BLaER1 (cell line): ENCODE data around the gene VGLL3.

Experiments
- H3K27ac ChIP-seq: shearing (Covaris generic); formaldehyde crosslinking; 2 replicates; pipeline ENCODE4 v1.8.1; 2022
- H3K27me3 ChIP-seq: shearing (Covaris generic); formaldehyde crosslinking; 2 replicates; pipeline ENCODE4 v1.8.1; 2022
- H3K36me3 ChIP-seq: shearing (Covaris generic); formaldehyde crosslinking; 2 replicates; pipeline ENCODE4 v1.8.1; 2022
- H3K4me1 ChIP-seq: shearing (Covaris generic); formaldehyde crosslinking; 2 replicates; pipeline ENCODE4 v1.8.1; 2022
- H3K4me2 ChIP-seq: shearing (Covaris generic); formaldehyde crosslinking; 2 replicates; pipeline ENCODE4 v1.8.1; 2022
- H3K4me3 ChIP-seq: shearing (Covaris generic); formaldehyde crosslinking; 2 replicates; pipeline ENCODE4 v1.8.1; 2022
- H3K9ac ChIP-seq: shearing (Covaris generic); formaldehyde crosslinking; 2 replicates; pipeline ENCODE4 v1.8.1; 2022
- H3K9me3 ChIP-seq: shearing (Covaris generic); formaldehyde crosslinking; 2 replicates; pipeline ENCODE4 v1.8.1; 2022
- H4K20me1 ChIP-seq: shearing (Covaris generic); formaldehyde crosslinking; 2 replicates; pipeline ENCODE4 v1.8.1; 2022
- Cebpa-rat ChIP-seq: shearing (Covaris generic); IDR thresholded peaks from 2 replicates; pipeline ENCODE4 v1.8.1; 2022

VGLL3 gene

GRCh38 chr3:86930181-86930580, 60.8 kb downstream of the VGLL3 start:
- Histone ChIP-seq H3K4me1 (no peaks in the 10 kb centered on the region), H4K20me1 (no peaks in the 10 kb centered on the region), H3K4me3 (no peak overlapping the region), H3K9me3 (no peaks in the 10 kb centered on the region), H3K36me3 (no peaks in the 10 kb centered on the region), H3K9ac (no peak overlapping the region), H3K27me3 (no peaks in the 10 kb centered on the region), H3K27ac (no peak overlapping the region), H3K4me2 (no peak overlapping the region)
- no peak for TF ChIP-seq Cebpa-rat

- no peak for TF ChIP-seq Cebpa-rat
- no peak overlapping the region for H3K4me3 ChIP-seq
- H3K27me3 ChIP-seq: no peaks in the 10 kb centered on the region
- H3K9ac ChIP-seq: no peak overlapping the region
- H3K4me2 ChIP-seq: no peak overlapping the region
- no peaks in the 10 kb centered on the region for H4K20me1 ChIP-seq
- H3K4me1 ChIP-seq: no peaks in the 10 kb centered on the region
- H3K27ac ChIP-seq: no peak overlapping the region
- H3K36me3 ChIP-seq: no peaks in the 10 kb centered on the region
- no peaks in the 10 kb centered on the region for H3K9me3 ChIP-seq
These were observed 61.9 kb downstream of the VGLL3 start for GRCh38 chr3:86929046-86929445.

- no peak overlapping the region for H3K9ac ChIP-seq
- no peak overlapping the region for H3K4me2 ChIP-seq
These were observed 67.9 kb downstream of the VGLL3 start for GRCh38 chr3:86923071-86923491.

GRCh38 chr3:86921971-86922680, 68.8 kb downstream of the VGLL3 start:
- TF ChIP-seq Cebpa-rat: no peak
- Histone ChIP-seq H3K4me2 (no peak overlapping the region), H3K9me3 (no peaks in the 10 kb centered on the region), H4K20me1 (no peaks in the 10 kb centered on the region), H3K9ac (no peak overlapping the region), H3K36me3 (no peaks in the 10 kb centered on the region), H3K4me1 (no peaks in the 10 kb centered on the region), H3K27me3 (no peaks in the 10 kb centered on the region), H3K27ac (no peak overlapping the region), H3K4me3 (no peak overlapping the region)

More at GRCh38 chr3:86923071-86923491, 67.9 kb downstream of the VGLL3 start:
- H3K4me1 ChIP-seq: no peaks in the 10 kb centered on the region
- H3K36me3 ChIP-seq: no peaks in the 10 kb centered on the region
- no peak overlapping the region for H3K4me3 ChIP-seq
- H3K9me3 ChIP-seq: no peaks in the 10 kb centered on the region
- no peaks in the 10 kb centered on the region for H4K20me1 ChIP-seq
- no peak for TF ChIP-seq Cebpa-rat
- no peaks in the 10 kb centered on the region for H3K27me3 ChIP-seq
- no peak overlapping the region for H3K27ac ChIP-seq

GRCh38 chr3:86914670-86915069, 76.3 kb downstream of the VGLL3 start:
- H3K27me3 ChIP-seq: no peaks in the 10 kb centered on the region
- no peak overlapping the region for H3K4me3 ChIP-seq
- no peak overlapping the region for H3K27ac ChIP-seq
- no peaks in the 10 kb centered on the region for H3K4me1 ChIP-seq
- no peak for TF ChIP-seq Cebpa-rat
- H4K20me1 ChIP-seq: no peaks in the 10 kb centered on the region
- H3K9ac ChIP-seq: no peak overlapping the region
- no peaks in the 10 kb centered on the region for H3K9me3 ChIP-seq
- no peaks in the 10 kb centered on the region for H3K36me3 ChIP-seq
- H3K4me2 ChIP-seq: no peak overlapping the region

GRCh38 chr3:86913160-86913559, 77.8 kb downstream of the VGLL3 start:
- no peaks in the 10 kb centered on the region for H3K27me3 ChIP-seq
- H3K4me1 ChIP-seq: no peaks in the 10 kb centered on the region
- no peak for TF ChIP-seq Cebpa-rat
- no peak overlapping the region for H3K27ac ChIP-seq
- H3K9me3 ChIP-seq: no peaks in the 10 kb centered on the region
- no peak overlapping the region for H3K4me3 ChIP-seq
- H3K9ac ChIP-seq: no peak overlapping the region
- no peaks in the 10 kb centered on the region for H4K20me1 ChIP-seq
- no peaks in the 10 kb centered on the region for H3K36me3 ChIP-seq
- H3K4me2 ChIP-seq: no peak overlapping the region

GRCh38 chr3:86895202-86895601, 95.7 kb downstream of the VGLL3 start:
- Histone ChIP-seq H3K9ac (no peak overlapping the region), H3K36me3 (no peaks in the 10 kb centered on the region), H4K20me1 (no peaks in the 10 kb centered on the region), H3K4me3 (no peak overlapping the region), H3K27ac (no peak overlapping the region), H3K4me1 (no peaks in the 10 kb centered on the region), H3K27me3 (no peaks in the 10 kb centered on the region), H3K4me2 (no peak overlapping the region), H3K9me3 (no peaks in the 10 kb centered on the region)
- TF ChIP-seq Cebpa-rat: no peak

- Histone ChIP-seq H3K4me2 (no peak overlapping the region), H3K27me3 (no peaks in the 10 kb centered on the region), H3K4me1 (no peaks in the 10 kb centered on the region), H3K4me3 (no peak overlapping the region), H4K20me1 (no peaks in the 10 kb centered on the region), H3K36me3 (no peaks in the 10 kb centered on the region), H3K27ac (no peak overlapping the region), H3K9ac (no peak overlapping the region), H3K9me3 (no peaks in the 10 kb centered on the region)
- no peak for TF ChIP-seq Cebpa-rat
These were observed 100.1 kb downstream of the VGLL3 start for GRCh38 chr3:86890741-86891396.
